Measurements from ENCODE around the gene MFSD2A. TPM values are rescaled to one million over a fixed set of nuclear protein-coding genes. Genes with fewer than 3 reads are reported as not detected.

Gene MFSD2A
- total and polyA plus RNA-seq, 4 donors, result 0.37 to 294 (median 171) TPM

DNA sequence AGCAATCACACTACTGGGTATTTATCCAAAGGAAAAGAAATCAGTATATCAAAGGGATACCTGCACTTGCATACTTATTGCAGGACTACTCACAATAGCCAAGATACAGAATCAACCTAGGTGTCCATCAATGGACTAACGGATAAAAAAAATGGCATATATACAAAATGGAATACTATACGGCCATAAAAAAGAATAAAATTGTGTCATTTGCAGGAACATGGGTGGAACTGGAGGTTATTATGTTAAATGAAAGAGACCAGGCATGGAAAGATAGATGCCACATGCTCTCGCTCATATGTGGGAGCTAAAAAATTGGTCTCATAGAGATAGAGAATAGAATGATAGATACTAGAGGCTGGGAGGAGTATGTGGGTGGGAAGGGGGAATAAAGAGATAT, 56.3 kb downstream of the MFSD2A start:
- no peak for DNase-seq (ENCODE audit: low spot score)
- Histone ChIP-seq H3K36me3 (ENCODE audit: control insufficient read depth in 4 of 4, insufficient read depth in 3 of 4, low read depth in 1 of 4, low read length in 3 of 4) (no peaks in the 10 kb centered on the region), H3K9me3 (ENCODE audit: control insufficient read depth in 4 of 4, low read length in 3 of 4) (no peaks in the 10 kb centered on the region), H3K27me3 (ENCODE audit: control insufficient read depth in 4 of 4, insufficient read depth in 4 of 4, low read length in 3 of 4) (no peaks in the 10 kb centered on the region), H3K9ac (ENCODE audit: low read depth in 1 of 2, low read length in 2 of 2) (no peak overlapping the region), H3K27ac (ENCODE audit: low read depth in 1 of 2, low read length in 2 of 2) (no peak overlapping the region), H3K4me3 (ENCODE audit: low read depth in 1 of 3, low read length in 3 of 3) (no peak overlapping the region), H3K4me1 (ENCODE audit: control insufficient read depth in 4 of 4, insufficient read depth in 4 of 4, low read length in 3 of 4) (no peaks in the 10 kb centered on the region)
- TF ChIP-seq GABPA (IDR thresholded peaks at IDR 0.05 in 1 of 2, conservative IDR thresholded peaks at IDR 0.05 in 1 of 2) (no peak), RXRA (IDR thresholded peaks at IDR 0.05) (no peak), TAF1 (conservative IDR thresholded peaks at IDR 0.05) (no peak), SP1 (IDR thresholded peaks at IDR 0.05) (no peak), YY1 (IDR thresholded peaks at IDR 0.05) (no peak), JUND (IDR thresholded peaks at IDR 0.05) (no peak), NR2F2 (IDR thresholded peaks at IDR 0.05) (no peak)
- TF ChIP-seq, protein P1, sequence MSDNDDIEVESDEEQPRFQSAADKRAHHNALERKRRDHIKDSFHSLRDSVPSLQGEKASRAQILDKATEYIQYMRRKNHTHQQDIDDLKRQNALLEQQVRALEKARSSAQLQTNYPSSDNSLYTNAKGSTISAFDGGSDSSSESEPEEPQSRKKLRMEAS (IDR thresholded peaks at IDR 0.05), result no peak
- WGBS, result 87% methylated on average over 3 of the region's 3 CpGs

DNA sequence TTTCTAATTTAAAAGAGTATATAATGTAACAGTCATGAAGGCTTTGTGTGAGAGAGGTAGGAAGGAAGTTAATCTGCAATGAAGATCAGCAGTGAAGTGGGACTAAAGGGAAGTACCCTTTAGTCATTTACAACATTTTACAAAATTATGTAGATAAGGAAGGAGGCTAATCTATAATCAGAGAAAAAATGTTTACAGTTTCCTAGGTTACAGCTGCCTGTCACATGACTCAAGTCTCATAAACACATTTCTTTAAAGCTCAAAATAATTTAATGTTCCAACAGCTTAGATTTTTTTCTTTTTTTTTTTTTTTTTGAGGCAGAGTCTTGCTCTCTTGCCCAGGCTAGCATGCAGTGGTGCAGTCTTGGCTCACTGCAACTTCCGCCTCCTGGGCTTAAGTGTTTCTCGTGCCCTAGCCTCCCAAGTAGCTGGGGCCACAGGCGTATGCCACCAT, 59.3 kb downstream of the MFSD2A start:
- no peak overlapping the region for H3K9ac ChIP-seq (ENCODE audit: low read depth in 1 of 2, low read length in 2 of 2)
- no peak for DNase-seq (ENCODE audit: low spot score)
- H3K9me3 ChIP-seq (ENCODE audit: control insufficient read depth in 4 of 4, low read length in 3 of 4), result no peaks in the 10 kb centered on the region
- H3K27ac ChIP-seq (ENCODE audit: low read depth in 1 of 2, low read length in 2 of 2), result no peak overlapping the region
- no peaks in the 10 kb centered on the region for H3K36me3 ChIP-seq (ENCODE audit: control insufficient read depth in 4 of 4, insufficient read depth in 3 of 4, low read depth in 1 of 4, low read length in 3 of 4)
- 87% methylated on average over 3 of the region's 3 CpGs for WGBS
- H3K4me3 ChIP-seq (ENCODE audit: low read depth in 1 of 3, low read length in 3 of 3), result no peak overlapping the region
- H3K4me1 ChIP-seq (ENCODE audit: control insufficient read depth in 4 of 4, insufficient read depth in 4 of 4, low read length in 3 of 4), result no peaks in the 10 kb centered on the region
- no peak for TF ChIP-seq JUND (IDR thresholded peaks at IDR 0.05)
- no peak for TF ChIP-seq HNF4A (conservative IDR thresholded peaks at IDR 0.05)
- no peak for TF ChIP-seq RXRA (IDR thresholded peaks at IDR 0.05)
- TF ChIP-seq EGR1 (IDR thresholded peaks at IDR 0.05; ENCODE audit: low read depth in 2 of 2), result no peak
- no peak for TF ChIP-seq RAD21 (IDR thresholded peaks at IDR 0.05)
- TF ChIP-seq, protein P1 (IDR thresholded peaks at IDR 0.05), result no peak
- no peak for TF ChIP-seq YY1 (IDR thresholded peaks at IDR 0.05)
- TF ChIP-seq FOXA2 (IDR thresholded peaks at IDR 0.05), result no peak
- TF ChIP-seq, protein P2, sequence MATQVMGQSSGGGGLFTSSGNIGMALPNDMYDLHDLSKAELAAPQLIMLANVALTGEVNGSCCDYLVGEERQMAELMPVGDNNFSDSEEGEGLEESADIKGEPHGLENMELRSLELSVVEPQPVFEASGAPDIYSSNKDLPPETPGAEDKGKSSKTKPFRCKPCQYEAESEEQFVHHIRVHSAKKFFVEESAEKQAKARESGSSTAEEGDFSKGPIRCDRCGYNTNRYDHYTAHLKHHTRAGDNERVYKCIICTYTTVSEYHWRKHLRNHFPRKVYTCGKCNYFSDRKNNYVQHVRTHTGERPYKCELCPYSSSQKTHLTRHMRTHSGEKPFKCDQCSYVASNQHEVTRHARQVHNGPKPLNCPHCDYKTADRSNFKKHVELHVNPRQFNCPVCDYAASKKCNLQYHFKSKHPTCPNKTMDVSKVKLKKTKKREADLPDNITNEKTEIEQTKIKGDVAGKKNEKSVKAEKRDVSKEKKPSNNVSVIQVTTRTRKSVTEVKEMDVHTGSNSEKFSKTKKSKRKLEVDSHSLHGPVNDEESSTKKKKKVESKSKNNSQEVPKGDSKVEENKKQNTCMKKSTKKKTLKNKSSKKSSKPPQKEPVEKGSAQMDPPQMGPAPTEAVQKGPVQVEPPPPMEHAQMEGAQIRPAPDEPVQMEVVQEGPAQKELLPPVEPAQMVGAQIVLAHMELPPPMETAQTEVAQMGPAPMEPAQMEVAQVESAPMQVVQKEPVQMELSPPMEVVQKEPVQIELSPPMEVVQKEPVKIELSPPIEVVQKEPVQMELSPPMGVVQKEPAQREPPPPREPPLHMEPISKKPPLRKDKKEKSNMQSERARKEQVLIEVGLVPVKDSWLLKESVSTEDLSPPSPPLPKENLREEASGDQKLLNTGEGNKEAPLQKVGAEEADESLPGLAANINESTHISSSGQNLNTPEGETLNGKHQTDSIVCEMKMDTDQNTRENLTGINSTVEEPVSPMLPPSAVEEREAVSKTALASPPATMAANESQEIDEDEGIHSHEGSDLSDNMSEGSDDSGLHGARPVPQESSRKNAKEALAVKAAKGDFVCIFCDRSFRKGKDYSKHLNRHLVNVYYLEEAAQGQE (IDR thresholded peaks at IDR 0.05), result no peak
- TF ChIP-seq GABPA (IDR thresholded peaks at IDR 0.05 in 1 of 2, conservative IDR thresholded peaks at IDR 0.05 in 1 of 2), result no peak
- no peak for TF ChIP-seq NR2F2 (IDR thresholded peaks at IDR 0.05)
- TF ChIP-seq SP1 (IDR thresholded peaks at IDR 0.05), result no peak
- TF ChIP-seq, protein P3, sequence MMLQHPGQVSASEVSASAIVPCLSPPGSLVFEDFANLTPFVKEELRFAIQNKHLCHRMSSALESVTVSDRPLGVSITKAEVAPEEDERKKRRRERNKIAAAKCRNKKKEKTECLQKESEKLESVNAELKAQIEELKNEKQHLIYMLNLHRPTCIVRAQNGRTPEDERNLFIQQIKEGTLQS (IDR thresholded peaks at IDR 0.05), result no peak
- TF ChIP-seq HNF4G (IDR thresholded peaks at IDR 0.05), result no peak
- no peak for TF ChIP-seq TAF1 (conservative IDR thresholded peaks at IDR 0.05)
- no peak for TF ChIP-seq FOXA1 (IDR thresholded peaks at IDR 0.05)
- TF ChIP-seq, protein P4, sequence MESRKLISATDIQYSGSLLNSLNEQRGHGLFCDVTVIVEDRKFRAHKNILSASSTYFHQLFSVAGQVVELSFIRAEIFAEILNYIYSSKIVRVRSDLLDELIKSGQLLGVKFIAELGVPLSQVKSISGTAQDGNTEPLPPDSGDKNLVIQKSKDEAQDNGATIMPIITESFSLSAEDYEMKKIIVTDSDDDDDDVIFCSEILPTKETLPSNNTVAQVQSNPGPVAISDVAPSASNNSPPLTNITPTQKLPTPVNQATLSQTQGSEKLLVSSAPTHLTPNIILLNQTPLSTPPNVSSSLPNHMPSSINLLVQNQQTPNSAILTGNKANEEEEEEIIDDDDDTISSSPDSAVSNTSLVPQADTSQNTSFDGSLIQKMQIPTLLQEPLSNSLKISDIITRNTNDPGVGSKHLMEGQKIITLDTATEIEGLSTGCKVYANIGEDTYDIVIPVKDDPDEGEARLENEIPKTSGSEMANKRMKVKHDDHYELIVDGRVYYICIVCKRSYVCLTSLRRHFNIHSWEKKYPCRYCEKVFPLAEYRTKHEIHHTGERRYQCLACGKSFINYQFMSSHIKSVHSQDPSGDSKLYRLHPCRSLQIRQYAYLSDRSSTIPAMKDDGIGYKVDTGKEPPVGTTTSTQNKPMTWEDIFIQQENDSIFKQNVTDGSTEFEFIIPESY (IDR thresholded peaks at IDR 0.05), result no peak
- TF ChIP-seq, protein P5, sequence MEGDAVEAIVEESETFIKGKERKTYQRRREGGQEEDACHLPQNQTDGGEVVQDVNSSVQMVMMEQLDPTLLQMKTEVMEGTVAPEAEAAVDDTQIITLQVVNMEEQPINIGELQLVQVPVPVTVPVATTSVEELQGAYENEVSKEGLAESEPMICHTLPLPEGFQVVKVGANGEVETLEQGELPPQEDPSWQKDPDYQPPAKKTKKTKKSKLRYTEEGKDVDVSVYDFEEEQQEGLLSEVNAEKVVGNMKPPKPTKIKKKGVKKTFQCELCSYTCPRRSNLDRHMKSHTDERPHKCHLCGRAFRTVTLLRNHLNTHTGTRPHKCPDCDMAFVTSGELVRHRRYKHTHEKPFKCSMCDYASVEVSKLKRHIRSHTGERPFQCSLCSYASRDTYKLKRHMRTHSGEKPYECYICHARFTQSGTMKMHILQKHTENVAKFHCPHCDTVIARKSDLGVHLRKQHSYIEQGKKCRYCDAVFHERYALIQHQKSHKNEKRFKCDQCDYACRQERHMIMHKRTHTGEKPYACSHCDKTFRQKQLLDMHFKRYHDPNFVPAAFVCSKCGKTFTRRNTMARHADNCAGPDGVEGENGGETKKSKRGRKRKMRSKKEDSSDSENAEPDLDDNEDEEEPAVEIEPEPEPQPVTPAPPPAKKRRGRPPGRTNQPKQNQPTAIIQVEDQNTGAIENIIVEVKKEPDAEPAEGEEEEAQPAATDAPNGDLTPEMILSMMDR (IDR thresholded peaks at IDR 0.05; ENCODE audit: low read depth, low read length, missing input control), result no peak
- H3K27me3 ChIP-seq (ENCODE audit: control insufficient read depth in 4 of 4, insufficient read depth in 4 of 4, low read length in 3 of 4), result no peaks in the 10 kb centered on the region

Measured in liver (tissue), 9 donors.